Glutamatergic neuron (in vitro differentiated cells): ENCODE data around the gene CORT. TPM values are rescaled to one million over a fixed set of nuclear protein-coding genes. Genes with fewer than 3 reads are reported as not detected.

ENCODE experiments used
- DNase-seq: peaks from one replicate; pipeline ENCODE4 v3.0.0; 2022
- H3K27ac Mint-ChIP-seq: one replicate; pipeline ENCODE4 v1.8.0; 2020; ENCODE audit warnings: mild to moderate bottlenecking, mixed read lengths, inconsistent platforms; ENCODE audit not compliant: unreplicated experiment
- H3K27me3 Mint-ChIP-seq: one replicate; pipeline ENCODE4 v1.8.0; 2020; ENCODE audit warnings: mild to moderate bottlenecking, moderate library complexity, mixed read lengths, inconsistent platforms; ENCODE audit not compliant: unreplicated experiment
- H3K36me3 Mint-ChIP-seq: one replicate; pipeline ENCODE4 v1.8.0; 2020; ENCODE audit warnings: mild to moderate bottlenecking, mixed read lengths, inconsistent platforms; ENCODE audit not compliant: unreplicated experiment
- H3K4me1 Mint-ChIP-seq: one replicate; pipeline ENCODE4 v1.8.0; 2020; ENCODE audit warnings: mild to moderate bottlenecking, low read depth, mixed read lengths, inconsistent platforms; ENCODE audit not compliant: unreplicated experiment
- H3K4me3 Mint-ChIP-seq: one replicate; pipeline ENCODE4 v1.8.0; 2020; ENCODE audit warnings: mild to moderate bottlenecking, mixed read lengths, inconsistent platforms; ENCODE audit not compliant: unreplicated experiment
- H3K9me3 Mint-ChIP-seq: one replicate; pipeline ENCODE4 v1.8.0; 2020; ENCODE audit warnings: mild to moderate bottlenecking, moderate library complexity, mixed read lengths, inconsistent platforms; ENCODE audit not compliant: unreplicated experiment
- CTCF ChIP-seq: fragments of 200-600 bp; sonication (generic); IDR thresholded peaks from one replicate; pipeline ENCODE4 v1.5.0; 2021; ENCODE audit not compliant: partially characterized antibody, unreplicated experiment
- total RNA-seq: library from RNA; stranded (reverse); fragmentation: NEBNext Ultra II Directional; extraction: Animal tissue kit (Norgen Biotek cat#: 25700); gene quantifications from one replicate; pipeline ENCODE4 v1.2.1, GENCODE V29; 2021; ENCODE audit not compliant: unreplicated experiment

CORT gene
- total RNA-seq, 1 donor from 2014 or later, result 0.59 TPM

GRCh38 chr1:10450156-10450814 is 454 bp downstream of the CORT start:
- H3K9me3 Mint-ChIP-seq, result no peaks in the 10 kb centered on the region
- H3K4me3 Mint-ChIP-seq, result peak overlapping the region; percentile 59
- H3K27ac Mint-ChIP-seq, result peak overlapping the region; percentile 60
- no peak for TF ChIP-seq CTCF
- no peak for DNase-seq
- no peaks in the 10 kb centered on the region for H3K36me3 Mint-ChIP-seq
- peaks cover 20% of the 10 kb centered on the region for H3K4me1 Mint-ChIP-seq
- H3K27me3 Mint-ChIP-seq, result no peaks in the 10 kb centered on the region

GRCh38 chr1:10450836-10451235 is 1.0 kb downstream of the CORT start:
- H3K4me1 Mint-ChIP-seq, result peaks cover 20% of the 10 kb centered on the region
- TF ChIP-seq CTCF, result no peak
- peak overlapping the region; percentile 59 for H3K4me3 Mint-ChIP-seq
- H3K27ac Mint-ChIP-seq, result peak overlapping the region; percentile 60
- no peaks in the 10 kb centered on the region for H3K36me3 Mint-ChIP-seq
- DNase-seq, result no peak
- H3K27me3 Mint-ChIP-seq, result no peaks in the 10 kb centered on the region
- no peaks in the 10 kb centered on the region for H3K9me3 Mint-ChIP-seq

GRCh38 chr1:10451287-10451686 is 1.5 kb downstream of the CORT start:
- Mint-ChIP-seq H3K4me3 (peak overlapping the region; percentile 59), H3K27ac (peak overlapping the region; percentile 77), H3K9me3 (no peaks in the 10 kb centered on the region), H3K36me3 (no peaks in the 10 kb centered on the region), H3K27me3 (peaks cover 3% of the 10 kb centered on the region), H3K4me1 (peaks cover 23% of the 10 kb centered on the region)
- DNase-seq, result peak; percentile 33
- TF ChIP-seq CTCF, result no peak

- Mint-ChIP-seq H3K27me3 (peaks cover 3% of the 10 kb centered on the region), H3K4me1 (peaks cover 17% of the 10 kb centered on the region)
Measured at GRCh38 chr1:10456048-10456447, 6.2 kb downstream of the CORT start.

More at GRCh38 chr1:10456048-10456447, 6.2 kb downstream of the CORT start:
- Mint-ChIP-seq H3K4me3 (no peak overlapping the region), H3K36me3 (no peaks in the 10 kb centered on the region), H3K27ac (peak overlapping the region; percentile 59), H3K9me3 (no peaks in the 10 kb centered on the region)
- TF ChIP-seq CTCF, result peak; percentile 15
- no peak for DNase-seq
